Effector CD8-positive, alpha-beta T cell (primary cell): ENCODE results near the gene CTNNA2.

Source experiments
- DNase-seq: peaks from one replicate; lab custom pipeline; 2025; lab: John Stamatoyannopoulos, UW

The CTNNA2 gene

GRCh38 chr2:79935046-79935732, 422.3 kb downstream of the CTNNA2 start:
- DNase-seq: no peak

GRCh38 chr2:79935771-79936657, 423.2 kb downstream of the CTNNA2 start:
- no peak for DNase-seq

GRCh38 chr2:79936715-79937114, 423.9 kb downstream of the CTNNA2 start:
- no peak for DNase-seq

GRCh38 chr2:79938648-79939047, 425.8 kb downstream of the CTNNA2 start:
- no peak for DNase-seq

- no peak for DNase-seq
Observed at GRCh38 chr2:79940364-79940763, 427.5 kb downstream of the CTNNA2 start.

GRCh38 chr2:79941179-79941578, 428.3 kb downstream of the CTNNA2 start:
- DNase-seq: no peak

- DNase-seq: no peak
Observed at GRCh38 chr2:79944205-79944604, 431.4 kb downstream of the CTNNA2 start.

- DNase-seq: no peak
Observed at GRCh38 chr2:79945653-79946445, 433.0 kb downstream of the CTNNA2 start.

GRCh38 chr2:79947751-79948150, 434.9 kb downstream of the CTNNA2 start:
- DNase-seq: no peak

GRCh38 chr2:79950526-79950925, 437.7 kb downstream of the CTNNA2 start:
- DNase-seq: no peak

GRCh38 chr2:79952616-79953015, 439.8 kb downstream of the CTNNA2 start:
- DNase-seq: no peak

- DNase-seq: no peak
Observed at GRCh38 chr2:79960035-79960434, 447.2 kb downstream of the CTNNA2 start.

- no peak for DNase-seq
Observed at GRCh38 chr2:79960519-79960918, 447.7 kb downstream of the CTNNA2 start.

GRCh38 chr2:79964966-79965365, 452.1 kb downstream of the CTNNA2 start:
- DNase-seq: no peak

GRCh38 chr2:79966369-79966768, 453.5 kb downstream of the CTNNA2 start:
- no peak for DNase-seq

GRCh38 chr2:79966882-79967281, 454.0 kb downstream of the CTNNA2 start:
- no peak for DNase-seq

- DNase-seq: no peak
Observed at GRCh38 chr2:79971807-79972206, 459.0 kb downstream of the CTNNA2 start.

GRCh38 chr2:79972661-79973060, 459.8 kb downstream of the CTNNA2 start:
- no peak for DNase-seq

GRCh38 chr2:79975791-79976565, 463.1 kb downstream of the CTNNA2 start:
- DNase-seq: no peak

- DNase-seq: no peak
Observed at GRCh38 chr2:79977792-79978191, 464.9 kb downstream of the CTNNA2 start.

- DNase-seq: no peak
Observed at GRCh38 chr2:79980116-79980515, 467.3 kb downstream of the CTNNA2 start.

GRCh38 chr2:79980816-79981215, 468.0 kb downstream of the CTNNA2 start:
- DNase-seq: no peak
